Smooth muscle cell of the brain vasculature (primary cell): ENCODE data around the gene RWDD4.
"Not testable (repeated sequence)": the region's sequence is repeated elsewhere in the genome, so short reads cannot be mapped to it uniquely, and the experiment has no call there.

Experiments
- DNase-seq: peaks from one replicate; pipeline ENCODE4 v3.0.0-alpha.2; 2012; ENCODE audit warnings: low read depth, low spot score

The RWDD4 gene

DNA sequence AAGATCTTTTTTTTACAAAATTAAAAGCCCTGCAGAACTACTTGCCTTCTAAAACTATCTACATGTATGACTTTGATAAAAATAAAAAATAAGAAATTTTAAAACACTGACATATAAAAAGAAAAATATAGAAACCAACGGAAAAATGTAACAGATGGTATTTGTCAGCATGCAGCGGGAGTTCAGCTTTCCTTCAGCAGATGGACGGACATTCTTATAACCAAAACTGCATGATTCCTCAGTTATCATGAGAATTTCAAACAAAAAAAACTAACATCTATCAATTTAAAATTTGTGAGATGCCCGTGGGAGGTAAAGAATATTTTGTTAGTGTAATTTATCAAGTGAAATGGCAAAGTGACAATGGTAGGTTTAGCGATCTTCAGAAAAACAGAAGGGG is 23.2 kb downstream of the RWDD4 start:
- no peak for DNase-seq

DNA sequence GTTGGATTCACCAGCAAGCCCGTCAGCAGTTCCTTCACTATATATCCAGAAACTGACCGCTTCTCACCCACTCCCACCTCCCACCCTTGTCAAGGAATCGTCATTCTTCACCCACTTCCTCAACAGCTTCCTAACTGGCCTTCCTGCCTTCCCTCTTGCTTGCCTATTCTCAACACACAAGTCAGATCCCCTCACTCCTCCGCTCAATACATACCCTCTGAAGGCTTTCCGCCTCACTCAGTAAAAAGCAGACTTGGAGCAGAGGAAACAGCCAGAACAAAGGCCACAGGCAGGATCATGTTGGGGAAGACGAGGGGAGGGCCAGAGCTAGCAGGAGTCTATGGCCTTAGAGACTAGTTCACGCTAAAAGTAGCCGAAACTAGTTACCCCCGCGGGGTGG is 23.7 kb downstream of the RWDD4 start:
- no peak for DNase-seq

GRCh38 chr4:183633476-183634400 is 25.2 kb downstream of the RWDD4 start:
- DNase-seq, result no peak

GRCh38 chr4:183632689-183633088 is 26.3 kb downstream of the RWDD4 start:
- no peak for DNase-seq

- no peak for DNase-seq
Observed at GRCh38 chr4:183631577-183632198, 27.3 kb downstream of the RWDD4 start.

- no peak for DNase-seq
Observed at GRCh38 chr4:183627979-183628588, 30.9 kb downstream of the RWDD4 start.

DNA sequence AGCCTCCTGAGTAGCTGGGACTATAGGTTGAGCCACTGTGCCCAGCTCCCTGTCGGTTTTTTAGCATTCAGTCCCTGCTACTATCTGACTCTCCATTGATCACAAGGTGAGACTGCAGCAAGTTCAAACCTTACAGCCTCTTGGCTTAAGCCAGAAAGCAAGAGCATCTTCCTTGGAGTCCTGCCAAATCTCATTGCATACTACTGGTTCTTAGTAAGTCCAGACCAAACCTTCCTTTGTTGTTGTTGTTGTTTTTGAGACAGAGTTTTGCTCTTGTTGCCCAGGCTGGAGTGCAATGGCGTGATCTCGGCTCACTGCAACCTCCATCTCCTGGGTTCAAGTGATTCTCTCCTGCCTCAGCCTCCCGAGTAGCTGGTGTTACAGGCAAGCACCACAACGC is 31.7 kb downstream of the RWDD4 start:
- not testable (repeated sequence) for DNase-seq

DNA sequence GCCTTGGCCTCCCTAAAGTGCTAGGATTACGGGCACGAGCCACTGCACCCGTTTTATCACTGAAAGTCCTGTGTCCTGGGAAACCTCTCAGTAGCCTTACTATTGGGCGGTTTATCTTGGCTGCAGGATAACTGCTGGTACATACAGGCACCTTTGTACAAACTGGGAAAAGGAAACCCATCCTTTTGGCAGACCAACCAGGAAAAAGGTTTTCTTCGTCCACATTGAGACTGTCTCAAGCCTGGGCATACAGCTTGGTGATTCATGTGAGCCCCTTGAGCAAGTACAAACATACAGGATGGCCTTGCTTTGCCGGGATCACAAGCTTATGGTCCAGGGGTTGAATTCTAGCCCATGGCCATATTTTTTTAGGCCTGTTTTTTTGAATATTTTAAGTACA is 32.8 kb downstream of the RWDD4 start:
- no peak for DNase-seq

DNA sequence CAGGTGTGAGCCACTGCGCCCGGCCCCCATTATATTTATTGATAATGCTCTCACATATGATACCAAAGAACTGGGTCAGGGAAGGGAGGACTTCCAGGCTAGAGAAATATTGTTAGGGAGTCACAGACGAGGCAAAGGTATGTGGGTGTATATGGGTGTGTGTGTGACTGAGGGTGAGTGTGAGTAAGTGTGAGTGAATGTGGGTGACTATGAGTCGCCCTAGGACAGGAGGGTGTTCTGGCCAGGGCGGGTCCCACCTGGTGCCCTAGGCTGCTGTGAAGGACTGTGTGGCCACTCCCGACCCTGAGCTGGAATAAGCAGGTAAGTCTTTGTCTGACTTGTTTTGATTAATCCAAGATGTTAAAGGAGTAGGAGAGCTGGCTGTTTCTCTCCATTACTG is 34.4 kb downstream of the RWDD4 start:
- DNase-seq, result no peak

GRCh38 chr4:183621875-183622274 is 37.1 kb downstream of the RWDD4 start:
- no peak for DNase-seq

- DNase-seq, result no peak
Observed at GRCh38 chr4:183620421-183620820, 38.6 kb downstream of the RWDD4 start.

DNA sequence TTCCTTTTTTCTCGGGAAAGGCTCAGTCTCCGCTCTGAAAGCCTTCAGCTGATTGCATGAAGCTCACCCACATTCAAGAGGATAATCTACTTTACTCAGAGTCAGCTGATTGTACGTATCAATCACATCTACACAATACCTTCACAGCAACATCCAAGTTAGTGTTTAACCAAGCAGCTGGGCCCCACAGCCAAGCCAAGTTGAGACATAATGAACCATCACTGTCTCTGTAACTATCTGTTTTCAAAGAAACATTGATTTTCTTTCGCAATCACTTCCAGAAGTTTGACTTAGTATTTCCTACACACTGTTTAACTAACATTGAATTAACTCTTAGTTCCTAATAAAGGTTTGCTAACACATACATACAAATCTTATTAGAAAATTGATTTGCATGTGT is 40.3 kb downstream of the RWDD4 start:
- no peak for DNase-seq

GRCh38 chr4:183617075-183617474 is 41.9 kb downstream of the RWDD4 start:
- no peak for DNase-seq

DNA sequence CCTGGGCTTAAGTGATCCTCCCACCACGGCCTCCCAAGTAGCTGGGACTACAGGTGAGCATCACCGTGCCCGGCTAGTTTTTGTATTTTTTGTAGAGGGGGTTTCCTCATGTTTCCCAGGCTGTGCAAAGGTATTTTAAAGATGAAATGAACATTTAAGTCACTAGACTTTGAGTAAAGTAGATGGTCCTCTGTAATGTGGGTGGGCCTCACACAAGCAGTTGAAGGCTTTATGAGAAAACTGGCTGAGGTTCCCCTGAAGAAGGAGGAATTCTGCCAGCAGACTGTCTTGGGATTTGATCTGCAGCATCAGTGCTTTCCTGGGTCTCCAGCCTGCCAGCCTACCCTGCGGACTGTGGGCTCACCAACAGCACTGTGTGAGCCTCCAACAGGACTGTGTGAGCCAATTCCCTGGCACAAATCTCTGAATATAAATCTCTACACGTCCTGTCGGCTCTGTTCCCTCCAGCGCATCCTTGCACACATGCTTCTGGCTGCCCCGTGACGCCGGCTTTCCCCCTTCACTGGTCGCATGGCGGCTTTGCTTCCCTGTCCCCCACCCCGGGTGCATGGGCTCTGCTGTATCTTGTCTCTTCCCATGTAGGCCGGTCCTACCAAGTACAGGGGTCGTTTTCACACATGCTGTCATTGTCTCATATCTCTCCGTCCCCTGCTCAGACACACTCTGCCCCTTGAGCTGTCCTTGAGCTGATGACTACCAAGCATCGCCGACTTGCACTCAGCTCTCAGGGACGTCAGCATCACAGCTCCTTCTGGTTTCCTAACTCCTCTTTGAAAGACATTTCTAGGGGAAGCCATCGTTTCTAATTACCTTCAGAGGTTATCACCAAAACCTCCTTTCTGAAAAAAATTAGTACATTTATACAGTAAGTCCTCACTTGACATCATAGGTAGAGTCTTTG is 46.4 kb downstream of the RWDD4 start:
- DNase-seq, result no peak

- DNase-seq, result no peak
Observed at GRCh38 chr4:183611210-183611830, 47.7 kb downstream of the RWDD4 start.

GRCh38 chr4:183610613-183611012 is 48.4 kb downstream of the RWDD4 start:
- DNase-seq, result no peak

DNA sequence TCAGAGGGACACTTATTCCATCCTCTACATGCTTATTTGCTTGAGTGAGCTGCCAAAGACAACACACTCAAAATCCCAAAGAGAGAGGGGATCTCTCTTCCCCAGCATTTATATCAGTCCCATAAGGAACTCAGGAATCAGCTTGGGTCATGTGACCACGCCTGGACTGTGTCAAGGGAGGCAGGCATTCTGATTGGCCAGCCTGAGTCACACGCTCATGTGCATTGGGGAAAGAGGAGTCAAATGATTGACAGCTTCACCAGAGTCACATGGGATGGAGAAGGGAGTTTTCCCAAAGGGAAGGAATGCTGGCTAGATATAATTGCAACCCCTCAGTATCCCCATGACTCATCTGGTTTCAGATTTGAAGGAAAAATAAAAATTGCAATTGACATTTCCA is 49.0 kb downstream of the RWDD4 start:
- DNase-seq, result no peak

- DNase-seq, result no peak
Observed at GRCh38 chr4:183609151-183609550, 49.8 kb downstream of the RWDD4 start.

DNA sequence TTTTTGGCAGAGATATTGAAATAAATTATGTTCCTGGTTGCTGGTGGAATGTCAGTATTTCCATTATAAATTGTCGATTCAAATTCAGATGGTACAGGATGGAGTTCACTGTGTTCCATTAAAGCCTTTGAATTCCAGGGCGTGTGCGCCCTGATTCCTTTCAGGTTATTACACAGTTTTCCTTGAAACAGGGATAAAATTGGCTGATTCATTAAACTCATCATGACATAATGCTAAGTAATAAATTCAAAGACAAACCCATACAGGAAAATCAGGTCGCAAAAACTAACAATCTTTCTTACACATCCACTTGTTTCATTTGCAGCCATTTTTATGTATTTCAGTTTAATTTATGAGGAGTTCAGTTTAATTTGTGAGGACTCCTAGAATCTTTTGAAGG is 51.1 kb downstream of the RWDD4 start:
- no peak for DNase-seq

GRCh38 chr4:183602557-183603027 is 56.4 kb downstream of the RWDD4 start:
- DNase-seq, result no peak

- DNase-seq, result no peak
Observed at GRCh38 chr4:183601381-183601780, 57.6 kb downstream of the RWDD4 start.
